DND-41 (cell line): ENCODE results near the gene ELOVL5.

Source experiments
- ATAC-seq: fragments of 200-7000 bp; cut with Tn5 transposase; 3 replicates; pipeline ENCODE4 v1.9.1; 2021; ENCODE audit warnings: low read depth; ENCODE audit not compliant: insufficient read depth
- DNase-seq: peaks from one replicate; pipeline ENCODE4 v3.0.0-alpha.2; 2020
- H2AFZ ChIP-seq: 2 replicates; pipeline ENCODE4 v1.6.0; 2012; ENCODE audit warnings: low read depth, low read length
- H3K27ac ChIP-seq: 2 replicates; pipeline ENCODE4 v1.5.1; 2012; ENCODE audit warnings: low read length, inconsistent platforms
- H3K27me3 ChIP-seq: fragments of 200-600 bp; sonication (generic); 2 replicates; pipeline ENCODE4 v1.6.0; 2012; ENCODE audit warnings: low read length, mild to moderate bottlenecking, inconsistent platforms; ENCODE audit not compliant: insufficient read depth, poor library complexity
- H3K36me3 ChIP-seq: 2 replicates; pipeline ENCODE4 v1.5.1; 2012; ENCODE audit warnings: low read length, inconsistent platforms; ENCODE audit not compliant: insufficient read depth
- H3K4me1 ChIP-seq: 2 replicates; pipeline ENCODE4 v1.5.1; 2012; ENCODE audit warnings: mild to moderate bottlenecking, low read length; ENCODE audit not compliant: insufficient read depth
- H3K4me2 ChIP-seq: 2 replicates; pipeline ENCODE4 v1.6.0; 2012; ENCODE audit warnings: mild to moderate bottlenecking, moderate library complexity, low read length, inconsistent platforms; ENCODE audit not compliant: insufficient read depth
- H3K4me3 ChIP-seq, 2 experiments: fragments of 200-600 bp in 1 of 2; shearing (Covaris generic) in 1 of 2; 2 replicates each; pipeline ENCODE4 v1.5.1; 2012 to 2016; ENCODE audit warnings: inconsistent platforms in 2 of 2, low read length in 2 of 2, mild to moderate bottlenecking in 2 of 2, low read depth in 1 of 2, moderate library complexity in 1 of 2
- H3K79me2 ChIP-seq: 2 replicates; pipeline ENCODE4 v1.6.0; 2012; ENCODE audit warnings: low read length, inconsistent platforms; ENCODE audit not compliant: insufficient read depth
- H3K9ac ChIP-seq: 2 replicates; pipeline ENCODE4 v1.6.0; 2012; ENCODE audit warnings: low read depth, mild to moderate bottlenecking, inconsistent platforms, low read length, moderate library complexity
- H3K9me3 ChIP-seq: 2 replicates; pipeline ENCODE4 v1.5.1; 2012; ENCODE audit warnings: low read length, moderate library complexity, mild to moderate bottlenecking, inconsistent platforms; ENCODE audit not compliant: insufficient read depth, severe bottlenecking
- H4K20me1 ChIP-seq: 2 replicates; pipeline ENCODE4 v1.6.0; 2012; ENCODE audit warnings: low read length; ENCODE audit not compliant: insufficient read depth
- CTCF ChIP-seq: IDR thresholded peaks from 2 replicates; pipeline ENCODE4 v1.5.1; 2012; ENCODE audit warnings: borderline replicate concordance, low read length, moderate library complexity, mild to moderate bottlenecking; ENCODE audit not compliant: poor library complexity, severe bottlenecking; ENCODE audit errors: extremely low read depth
- EZH2 ChIP-seq: IDR thresholded peaks from 3 replicates; pipeline ENCODE4 v1.6.1; 2012; ENCODE audit warnings: borderline replicate concordance, low read depth, mild to moderate bottlenecking, moderate library complexity, low read length, inconsistent platforms; ENCODE audit not compliant: severe bottlenecking

Gene ELOVL5

DNA sequence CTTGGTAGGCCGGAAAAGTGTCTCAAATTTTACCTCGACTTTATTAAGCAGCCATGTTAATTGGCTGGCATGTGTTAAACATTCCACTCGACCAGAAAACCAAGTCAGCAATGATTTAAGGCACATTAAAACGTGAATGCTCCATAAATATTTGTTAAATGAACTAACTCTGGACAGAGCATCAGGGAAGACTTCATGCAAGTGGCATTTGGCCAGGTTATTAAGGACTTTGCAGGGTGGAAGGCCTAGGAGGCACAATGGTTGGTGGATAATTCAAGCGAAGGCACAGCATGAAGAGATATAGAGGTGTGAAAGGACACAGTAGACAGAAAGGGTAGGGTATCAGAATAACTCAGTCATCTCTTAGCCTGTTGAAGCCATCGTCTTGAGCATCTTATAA is 23.0 kb downstream of the ELOVL5 start:
- Histone ChIP-seq H3K36me3 (peaks cover 8% of the 10 kb centered on the region), H2AFZ (no peak overlapping the region), H3K9ac (no peak overlapping the region), H3K27me3 (no peaks in the 10 kb centered on the region), H3K79me2 (peaks cover 99% of the 10 kb centered on the region), H3K4me2 (no peak overlapping the region), H3K9me3 (no peaks in the 10 kb centered on the region), H4K20me1 (peaks cover 74% of the 10 kb centered on the region), H3K27ac (0 out of 2 replicates have a peak overlapping the region, but pooled peaks have one; percentile 29), H3K4me3 (no peak overlapping the region), H3K4me1 (peaks cover 25% of the 10 kb centered on the region)
- DNase-seq (no peak), ATAC-seq (0 out of 3 replicates have a peak, but pooled peaks have one; percentile 8)
- no peak for TF ChIP-seq CTCF
- no peak for TF ChIP-seq EZH2

DNA sequence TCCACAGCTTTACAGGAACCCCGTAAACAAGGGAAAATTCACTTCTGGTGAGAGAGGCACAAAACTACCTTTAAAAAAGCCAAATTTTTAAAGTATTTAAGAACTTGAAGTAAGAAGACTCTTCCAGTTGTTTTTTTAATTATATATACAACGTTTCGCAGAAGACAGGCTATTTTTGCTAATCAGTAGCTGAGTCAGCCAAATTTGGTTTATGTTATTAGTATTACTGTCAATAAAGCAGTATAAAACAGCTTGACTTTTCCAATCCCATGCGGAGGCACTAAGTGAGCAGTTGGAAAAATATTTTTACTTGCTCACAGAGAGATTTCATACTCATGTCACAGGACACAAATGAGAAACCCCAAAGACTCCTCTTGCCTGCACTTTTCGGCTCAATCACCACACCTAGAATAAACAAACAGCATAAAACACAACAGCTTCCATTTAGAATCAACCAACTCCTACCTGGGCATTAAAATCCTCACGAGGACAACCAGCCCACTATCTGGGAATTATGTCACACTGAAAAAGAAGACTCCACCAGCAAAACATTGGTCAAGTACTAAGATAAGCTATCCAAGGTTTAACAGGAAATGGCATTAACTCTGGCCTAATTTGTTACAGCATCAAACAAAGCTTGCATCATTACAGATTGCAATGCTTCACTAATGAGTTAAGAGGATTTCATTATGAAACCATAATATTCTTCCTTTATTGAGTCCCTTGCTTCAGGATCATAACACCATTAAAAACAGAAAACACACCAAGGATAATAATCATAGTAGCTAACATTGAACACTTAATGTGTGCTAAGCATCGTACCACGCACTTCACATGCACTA is 26.3 kb downstream of the ELOVL5 start:
- Histone ChIP-seq H3K9me3 (no peaks in the 10 kb centered on the region), H3K27me3 (no peaks in the 10 kb centered on the region), H3K4me2 (no peak overlapping the region), H3K4me3 (no peak overlapping the region), H3K79me2 (peaks cover 97% of the 10 kb centered on the region), H2AFZ (no peak overlapping the region), H4K20me1 (peaks cover 58% of the 10 kb centered on the region), H3K27ac (0 out of 2 replicates have a peak overlapping the region, but pooled peaks have one; percentile 6), H3K4me1 (peaks cover 27% of the 10 kb centered on the region), H3K9ac (no peak overlapping the region), H3K36me3 (peaks cover 6% of the 10 kb centered on the region)
- DNase-seq: no peak
- no peak for ATAC-seq
- TF ChIP-seq CTCF: no peak
- TF ChIP-seq EZH2: no peak

GRCh38 chr6:53321701-53322100 is 27.0 kb downstream of the ELOVL5 start:
- Histone ChIP-seq H3K36me3 (peaks cover 6% of the 10 kb centered on the region), H3K9me3 (no peaks in the 10 kb centered on the region), H3K4me2 (no peak overlapping the region), H3K79me2 (peaks cover 97% of the 10 kb centered on the region), H3K27ac (no peak overlapping the region), H3K4me1 (peaks cover 27% of the 10 kb centered on the region), H2AFZ (no peak overlapping the region), H4K20me1 (peaks cover 57% of the 10 kb centered on the region), H3K9ac (no peak overlapping the region), H3K4me3 (no peak overlapping the region), H3K27me3 (no peaks in the 10 kb centered on the region)
- TF ChIP-seq CTCF (no peak), EZH2 (no peak)
- DNase-seq (no peak), ATAC-seq (no peak)
